GM18502 (cell line): ENCODE data around the gene PRRX2.

Experiments
- ATAC-seq: cut with Tn5 transposase; IDR thresholded peaks from one replicate; pipeline ENCODE4 v1.9.1; 2021; ENCODE audit warnings: mild to moderate bottlenecking; ENCODE audit not compliant: unreplicated experiment, poor library complexity

Gene PRRX2

GRCh38 chr9:129698254-129698757 is 32.9 kb downstream of the PRRX2 start:
- ATAC-seq, result no peak

DNA sequence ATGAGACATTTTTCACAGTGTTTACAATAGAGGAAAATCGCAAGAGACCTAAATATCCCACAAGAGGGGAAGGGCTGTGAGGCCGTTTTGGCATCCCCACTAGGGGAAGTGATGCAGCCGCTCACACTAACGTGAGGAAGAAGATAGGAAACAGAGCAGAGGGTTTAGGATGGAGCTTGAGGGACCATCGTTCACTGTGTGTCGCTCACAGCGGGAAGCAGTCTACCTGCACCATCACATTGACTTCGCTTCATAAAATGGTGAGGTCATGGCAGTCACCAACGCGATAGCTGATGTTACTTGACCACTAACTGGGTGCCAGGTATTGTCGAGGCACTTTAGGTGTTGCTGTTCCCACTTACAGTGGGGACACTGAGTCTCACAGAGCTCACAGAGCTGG is 35.6 kb downstream of the PRRX2 start:
- no peak for ATAC-seq

GRCh38 chr9:129701549-129701948 is 36.1 kb downstream of the PRRX2 start:
- no peak for ATAC-seq

GRCh38 chr9:129702589-129703520 is 37.4 kb downstream of the PRRX2 start:
- no peak for ATAC-seq

GRCh38 chr9:129703667-129704355 is 38.4 kb downstream of the PRRX2 start:
- no peak for ATAC-seq

GRCh38 chr9:129704807-129705206 is 39.4 kb downstream of the PRRX2 start:
- no peak for ATAC-seq

DNA sequence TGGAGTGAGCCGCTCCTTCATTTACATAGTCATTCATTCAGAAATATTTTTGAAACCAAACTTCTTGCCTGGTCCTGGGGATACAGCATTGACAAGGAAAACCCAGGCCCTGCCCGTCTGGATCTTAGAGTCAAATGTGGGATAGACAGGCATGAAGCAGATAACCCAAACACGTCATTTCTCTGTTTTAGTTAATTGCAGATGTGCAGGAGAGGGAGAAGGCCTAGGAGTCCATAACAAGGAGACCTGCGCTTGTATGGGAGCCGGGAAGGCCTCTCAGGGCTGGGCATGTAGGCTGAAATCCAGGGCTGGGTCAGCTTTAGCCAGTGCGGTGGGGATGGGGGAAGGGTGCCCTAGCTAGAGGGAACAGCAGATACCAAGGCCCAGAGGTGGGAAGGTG is 43.3 kb downstream of the PRRX2 start:
- ATAC-seq, result no peak

- no peak for ATAC-seq
Measured at GRCh38 chr9:129709438-129710168, 44.2 kb downstream of the PRRX2 start.

DNA sequence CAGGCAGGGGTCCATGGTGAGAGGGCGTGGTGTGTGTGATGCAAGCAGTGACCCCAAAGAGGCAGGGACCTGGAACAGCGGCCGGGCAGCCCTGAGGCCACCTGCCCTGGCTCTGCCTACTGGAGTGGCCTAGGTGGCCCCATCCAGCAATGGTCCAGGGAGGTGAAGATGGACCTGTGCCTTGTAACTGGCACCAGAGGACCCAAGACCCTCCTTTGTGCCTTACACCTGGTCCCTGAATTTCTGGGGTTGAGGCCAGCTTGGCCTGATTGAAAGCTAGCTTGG is 44.7 kb downstream of the PRRX2 start:
- ATAC-seq, result no peak

DNA sequence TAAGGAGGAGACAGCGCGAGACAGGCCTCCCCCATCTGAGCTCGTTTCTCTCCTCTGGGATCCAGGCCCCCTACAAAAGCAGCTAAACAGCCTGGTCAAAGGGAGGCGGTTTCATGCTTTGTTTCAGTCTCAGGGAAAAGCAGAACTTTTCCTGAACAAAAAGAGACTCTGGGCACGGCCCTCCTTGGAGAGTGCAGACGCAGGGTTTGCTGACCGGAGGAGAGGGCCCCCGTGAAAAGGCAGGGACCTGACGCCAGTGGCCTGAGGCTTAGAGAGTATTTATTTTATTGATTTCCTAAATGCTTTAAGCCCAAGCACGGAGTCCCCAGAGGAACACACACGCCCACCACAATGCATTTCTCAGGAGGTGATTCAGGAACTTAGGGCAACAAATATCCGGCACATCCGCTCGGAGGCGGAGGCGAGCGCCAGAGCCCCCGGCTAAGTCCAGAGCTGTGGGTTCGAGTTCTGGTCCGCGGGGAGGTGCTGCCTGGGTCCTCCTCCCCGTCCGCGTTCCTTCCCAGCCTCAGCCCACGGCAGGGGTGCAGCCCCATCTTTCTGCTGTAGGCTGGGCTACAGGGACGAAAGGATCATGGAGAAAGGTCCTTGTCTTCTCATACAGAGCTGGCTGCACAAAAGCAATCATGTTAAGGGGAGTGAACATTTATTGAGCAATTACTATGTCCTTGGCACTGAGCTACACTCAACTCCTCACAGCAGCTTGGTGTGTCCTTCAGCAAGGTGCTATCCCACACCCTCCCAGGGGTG is 47.4 kb downstream of the PRRX2 start:
- ATAC-seq, result no peak

GRCh38 chr9:129713402-129713679 is 47.9 kb downstream of the PRRX2 start:
- ATAC-seq, result no peak

- no peak for ATAC-seq
Measured at GRCh38 chr9:129714511-129715061, 49.1 kb downstream of the PRRX2 start.

- ATAC-seq, result no peak
Measured at GRCh38 chr9:129716091-129716490, 50.6 kb downstream of the PRRX2 start.

DNA sequence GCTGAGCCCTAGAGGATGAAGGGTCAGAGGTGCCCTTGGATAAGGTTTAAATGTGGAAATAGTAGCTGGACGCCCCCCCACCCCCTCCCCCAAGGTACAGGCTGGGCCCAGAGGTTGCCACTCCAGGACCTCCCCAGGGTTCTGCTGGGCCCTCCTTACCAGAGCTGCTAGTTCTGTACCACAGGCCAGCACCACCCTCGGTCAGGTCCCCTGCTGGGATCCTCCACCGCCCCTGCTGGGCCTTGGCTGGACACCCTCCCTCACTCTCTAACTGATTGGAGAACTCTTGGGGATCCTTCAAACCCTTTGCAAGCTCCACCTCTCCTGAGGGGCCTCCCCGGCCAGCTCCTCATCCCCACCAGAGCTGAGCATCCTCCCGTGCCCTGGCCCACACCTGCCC is 52.5 kb downstream of the PRRX2 start:
- no peak for ATAC-seq

DNA sequence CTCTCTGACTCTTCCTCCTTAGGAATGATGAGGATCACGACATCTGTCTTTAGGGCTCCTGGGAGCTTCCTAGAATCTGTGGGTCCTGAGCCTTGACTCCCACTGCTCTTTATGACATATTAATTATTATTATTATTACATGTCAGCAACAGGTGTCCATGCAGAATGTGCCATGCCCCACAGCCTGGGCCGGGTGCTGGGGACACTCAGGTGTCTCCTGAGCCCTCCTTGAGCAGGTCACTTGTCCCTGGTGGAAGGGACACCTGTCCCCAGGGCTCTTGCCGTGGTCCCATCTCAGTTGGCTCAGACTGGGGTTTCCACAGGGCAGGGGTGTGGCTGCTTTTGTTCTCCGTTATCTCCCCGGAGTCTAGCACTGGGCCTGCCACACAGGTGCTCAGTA is 53.2 kb downstream of the PRRX2 start:
- no peak for ATAC-seq

DNA sequence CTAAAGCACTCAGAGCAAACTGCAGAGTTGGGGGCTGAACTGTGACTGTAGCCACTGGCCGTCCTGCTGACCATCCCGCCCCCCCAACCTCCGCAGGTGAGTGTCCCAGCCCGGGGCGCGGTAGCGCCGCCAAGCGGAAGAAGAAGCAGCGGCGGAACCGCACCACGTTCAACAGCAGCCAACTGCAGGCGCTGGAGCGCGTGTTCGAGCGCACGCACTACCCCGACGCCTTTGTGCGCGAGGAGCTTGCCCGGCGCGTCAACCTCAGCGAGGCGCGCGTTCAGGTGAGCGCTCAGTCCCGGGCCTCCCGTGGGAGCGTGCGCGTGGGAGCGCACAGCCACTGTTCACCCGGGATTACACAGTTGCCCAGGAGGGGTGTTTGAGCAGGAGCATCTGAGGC is 53.7 kb downstream of the PRRX2 start:
- ATAC-seq, result no peak

GRCh38 chr9:129720181-129720864 is 54.9 kb downstream of the PRRX2 start:
- no peak for ATAC-seq

- no peak for ATAC-seq
Measured at GRCh38 chr9:129720865-129721545, 55.6 kb downstream of the PRRX2 start.

GRCh38 chr9:129722913-129723312 is 57.5 kb downstream of the PRRX2 start:
- no peak for ATAC-seq
